ENCODE measurements around the gene SMU1.

DNA sequence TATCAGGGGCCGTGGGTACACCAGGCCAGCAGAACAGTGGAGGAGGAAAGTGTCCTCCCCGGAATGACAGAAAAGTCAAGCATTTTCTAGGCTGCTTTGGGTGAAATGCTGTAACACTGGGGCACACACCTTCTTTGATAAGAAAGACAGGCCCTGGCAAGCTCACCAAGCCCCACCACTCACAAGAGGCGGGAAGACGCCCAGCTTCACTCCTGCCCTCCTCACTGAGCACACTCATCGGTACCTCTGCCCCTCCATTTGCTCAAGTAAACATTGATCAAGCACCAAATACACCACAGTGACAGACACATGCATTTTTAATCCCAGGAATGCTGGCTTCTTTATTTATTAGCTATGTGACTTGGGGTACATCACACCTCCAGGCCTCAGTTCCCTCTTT lies 47.6 kb upstream of the SMU1 start:
- TF ChIP-seq, protein P1, sequence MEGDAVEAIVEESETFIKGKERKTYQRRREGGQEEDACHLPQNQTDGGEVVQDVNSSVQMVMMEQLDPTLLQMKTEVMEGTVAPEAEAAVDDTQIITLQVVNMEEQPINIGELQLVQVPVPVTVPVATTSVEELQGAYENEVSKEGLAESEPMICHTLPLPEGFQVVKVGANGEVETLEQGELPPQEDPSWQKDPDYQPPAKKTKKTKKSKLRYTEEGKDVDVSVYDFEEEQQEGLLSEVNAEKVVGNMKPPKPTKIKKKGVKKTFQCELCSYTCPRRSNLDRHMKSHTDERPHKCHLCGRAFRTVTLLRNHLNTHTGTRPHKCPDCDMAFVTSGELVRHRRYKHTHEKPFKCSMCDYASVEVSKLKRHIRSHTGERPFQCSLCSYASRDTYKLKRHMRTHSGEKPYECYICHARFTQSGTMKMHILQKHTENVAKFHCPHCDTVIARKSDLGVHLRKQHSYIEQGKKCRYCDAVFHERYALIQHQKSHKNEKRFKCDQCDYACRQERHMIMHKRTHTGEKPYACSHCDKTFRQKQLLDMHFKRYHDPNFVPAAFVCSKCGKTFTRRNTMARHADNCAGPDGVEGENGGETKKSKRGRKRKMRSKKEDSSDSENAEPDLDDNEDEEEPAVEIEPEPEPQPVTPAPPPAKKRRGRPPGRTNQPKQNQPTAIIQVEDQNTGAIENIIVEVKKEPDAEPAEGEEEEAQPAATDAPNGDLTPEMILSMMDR (IDR thresholded peaks at IDR 0.05), result no peak
- no peak for TF ChIP-seq ZFX (IDR thresholded peaks at IDR 0.05; ENCODE audit: borderline replicate concordance)

Measured in 22Rv1 (cell line).